Left ventricle myocardium inferior (tissue), 1 donor: ENCODE measurements around the gene PDE3B. TPM values are rescaled to one million over a fixed set of nuclear protein-coding genes. Genes with fewer than 3 reads are reported as not detected.

Source experiments
- DNase-seq: peaks from one replicate; pipeline ENCODE4 v3.0.0-alpha.2; 2020
- H3K27ac ChIP-seq: fragments of 200-600 bp; replicated peaks from 2 replicates; pipeline ENCODE4 v1.8.0; 2021
- H3K27me3 ChIP-seq: fragments of 200-600 bp; 2 replicates; pipeline ENCODE4 v1.8.0; 2021; ENCODE audit warnings: low read depth
- H3K36me3 ChIP-seq: fragments of 200-600 bp; 2 replicates; pipeline ENCODE4 v1.8.0; 2021
- H3K4me1 ChIP-seq: fragments of 200-600 bp; 2 replicates; pipeline ENCODE4 v1.8.0; 2021
- H3K4me3 ChIP-seq: fragments of 200-600 bp; 2 replicates; pipeline ENCODE4 v1.8.0; 2021; ENCODE audit warnings: mild to moderate bottlenecking, moderate library complexity
- H3K9me3 ChIP-seq: fragments of 200-600 bp; replicated peaks from 2 replicates; pipeline ENCODE4 v1.8.0; 2021
- intact Hi-C: fragments of 100-400 bp; cut with micrococcal nuclease; formaldehyde crosslinking; loops from one replicate; pipeline ENCODE4 v1.11.0; 2022
- total RNA-seq: library from RNA; stranded (reverse); fragmentation: NEBNext Ultra II Directional; extraction: Animal tissue kit (Norgen Biotek cat#: 25700); gene quantifications from one replicate; pipeline ENCODE4 v1.2.1, GENCODE V29; 2021
- TF ChIP-seq, protein P1 (sequence below): fragments of 200-600 bp; IDR thresholded peaks from 2 replicates; pipeline ENCODE4 v1.8.0; 2021; ENCODE audit warnings: antibody characterized with exemption, mild to moderate bottlenecking, borderline replicate concordance
- donor health status: DM: no; HTN: yes; CAD: no; lungs with severe emphysema.

PDE3B gene
- total RNA-seq, 1 donor from 2014 or later: 5.9 TPM

DNA sequence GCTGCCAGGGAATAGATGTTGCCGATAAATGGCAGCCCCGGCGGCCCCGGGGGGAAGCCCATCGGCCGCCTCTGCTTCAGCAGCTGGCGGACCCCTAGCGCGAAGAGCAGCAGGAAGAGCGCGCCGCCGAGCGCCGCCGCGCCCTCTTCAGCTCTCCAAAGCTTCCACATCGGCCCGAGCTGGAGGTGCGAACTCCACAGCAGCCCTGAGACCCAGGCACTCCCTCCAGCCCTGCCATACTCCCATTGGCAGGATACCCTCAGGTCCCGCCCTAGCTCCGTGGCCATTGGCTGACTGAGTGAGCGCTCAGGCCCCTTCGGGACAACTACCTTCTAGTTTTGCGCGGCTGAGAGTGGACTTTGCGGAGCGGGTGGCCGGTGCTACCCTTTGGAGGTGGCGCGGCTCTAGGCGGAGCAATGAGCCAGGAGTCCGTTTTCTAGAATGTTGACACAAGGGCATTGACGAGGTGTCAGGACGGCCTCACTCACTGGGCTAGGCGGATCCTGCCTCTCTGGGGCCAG, 248.5 kb downstream of the PDE3B start, which contains the start of gene CYP2R1:
CYP2R1 (minus strand) TSS at position 196 of the 521 bp plus-strand sequence; CDS start at position 170, 26 bp downstream.
- Histone ChIP-seq H3K27ac (peak within 1 kb of the TSS; percentile 93), H3K4me1 (peaks cover 33% of the 10 kb centered on the region), H3K27me3 (no peaks in the 10 kb centered on the region), H3K4me3 (peak within 1 kb of the TSS; percentile 90), H3K9me3 (no peaks in the 10 kb centered on the region), H3K36me3 (no peaks in the 10 kb centered on the region)
- intact Hi-C loops: no loop called here
- TF ChIP-seq, protein P1, sequence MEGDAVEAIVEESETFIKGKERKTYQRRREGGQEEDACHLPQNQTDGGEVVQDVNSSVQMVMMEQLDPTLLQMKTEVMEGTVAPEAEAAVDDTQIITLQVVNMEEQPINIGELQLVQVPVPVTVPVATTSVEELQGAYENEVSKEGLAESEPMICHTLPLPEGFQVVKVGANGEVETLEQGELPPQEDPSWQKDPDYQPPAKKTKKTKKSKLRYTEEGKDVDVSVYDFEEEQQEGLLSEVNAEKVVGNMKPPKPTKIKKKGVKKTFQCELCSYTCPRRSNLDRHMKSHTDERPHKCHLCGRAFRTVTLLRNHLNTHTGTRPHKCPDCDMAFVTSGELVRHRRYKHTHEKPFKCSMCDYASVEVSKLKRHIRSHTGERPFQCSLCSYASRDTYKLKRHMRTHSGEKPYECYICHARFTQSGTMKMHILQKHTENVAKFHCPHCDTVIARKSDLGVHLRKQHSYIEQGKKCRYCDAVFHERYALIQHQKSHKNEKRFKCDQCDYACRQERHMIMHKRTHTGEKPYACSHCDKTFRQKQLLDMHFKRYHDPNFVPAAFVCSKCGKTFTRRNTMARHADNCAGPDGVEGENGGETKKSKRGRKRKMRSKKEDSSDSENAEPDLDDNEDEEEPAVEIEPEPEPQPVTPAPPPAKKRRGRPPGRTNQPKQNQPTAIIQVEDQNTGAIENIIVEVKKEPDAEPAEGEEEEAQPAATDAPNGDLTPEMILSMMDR: no peak
- peak; percentile 96 for DNase-seq

DNA sequence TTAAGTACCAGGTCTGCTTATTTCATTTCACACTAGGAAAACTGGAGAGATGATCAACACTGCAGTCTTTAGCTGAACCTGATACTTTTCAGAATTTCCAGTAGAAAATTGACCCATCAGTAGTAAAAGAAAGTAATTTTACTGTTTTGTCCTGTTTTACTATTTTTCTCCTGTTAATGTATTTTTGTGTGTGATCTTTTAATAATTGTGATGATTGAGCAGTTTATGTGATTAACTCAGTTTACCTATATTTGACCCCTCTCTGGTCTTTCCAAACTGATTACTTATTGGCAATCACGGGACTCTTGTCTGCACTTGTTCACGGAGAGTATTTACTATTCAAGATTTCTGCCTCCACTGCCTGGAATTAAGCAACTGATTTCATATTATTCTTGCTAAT, 249.0 kb downstream of the PDE3B start:
- intact Hi-C loops: no loop called here
- DNase-seq: no peak
- Histone ChIP-seq H3K4me3 (peak overlapping the region; percentile 90), H3K27ac (peak overlapping the region; percentile 93), H3K9me3 (no peaks in the 10 kb centered on the region), H3K36me3 (no peaks in the 10 kb centered on the region), H3K27me3 (no peaks in the 10 kb centered on the region), H3K4me1 (peaks cover 33% of the 10 kb centered on the region)
- TF ChIP-seq, protein P1: no peak

DNA sequence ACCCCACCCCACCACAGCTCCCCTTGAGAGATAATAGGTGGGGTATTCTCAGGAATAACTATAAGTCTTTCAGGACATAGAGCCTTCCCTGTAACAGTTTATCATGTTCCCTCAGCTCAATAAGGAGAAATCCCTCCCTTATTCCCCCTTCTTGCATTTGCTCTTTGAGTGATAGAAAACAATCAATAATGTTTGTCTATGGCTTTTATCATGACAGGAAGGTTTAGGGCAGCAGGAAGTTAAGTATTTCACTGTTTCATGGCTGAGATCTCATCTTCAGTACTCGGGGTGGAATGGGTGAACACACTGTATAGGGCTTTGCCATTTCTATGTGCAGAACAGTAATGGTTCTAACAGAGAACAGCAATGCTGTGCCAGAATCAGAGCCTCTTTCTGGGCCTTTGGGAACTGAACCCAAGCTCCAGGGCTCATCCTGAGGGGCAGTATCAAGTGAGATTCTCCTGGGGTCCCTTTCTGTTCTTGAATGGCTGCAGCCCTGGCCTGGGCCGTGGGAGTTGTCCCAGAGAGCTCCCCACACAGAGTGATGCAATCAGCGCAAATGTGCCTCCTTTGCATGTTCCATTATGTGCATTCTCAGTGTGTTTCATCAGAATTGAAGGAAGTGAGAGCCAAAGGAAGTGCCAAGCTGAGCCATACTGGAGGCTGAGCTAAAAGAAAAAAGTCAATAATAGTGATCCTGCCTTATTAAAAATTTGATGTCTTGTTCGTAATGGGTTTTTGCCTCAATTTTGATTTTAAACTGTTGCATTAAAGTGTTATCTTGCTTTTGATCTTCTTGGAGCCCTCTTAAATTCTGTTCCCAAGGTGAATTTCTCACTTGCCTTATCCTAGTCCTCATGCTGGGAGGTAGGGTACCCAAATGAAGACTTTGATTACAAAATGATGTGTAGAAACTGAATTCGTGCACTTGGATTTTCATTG, 251.3 kb downstream of the PDE3B start:
- Histone ChIP-seq H3K4me1 (peaks cover 24% of the 10 kb centered on the region), H3K27ac (no peak overlapping the region), H3K9me3 (no peaks in the 10 kb centered on the region), H3K36me3 (no peaks in the 10 kb centered on the region), H3K27me3 (no peaks in the 10 kb centered on the region), H3K4me3 (no peak overlapping the region)
- intact Hi-C loops: no loop called here
- TF ChIP-seq, protein P1: no peak
- DNase-seq: peak; percentile 30

DNA sequence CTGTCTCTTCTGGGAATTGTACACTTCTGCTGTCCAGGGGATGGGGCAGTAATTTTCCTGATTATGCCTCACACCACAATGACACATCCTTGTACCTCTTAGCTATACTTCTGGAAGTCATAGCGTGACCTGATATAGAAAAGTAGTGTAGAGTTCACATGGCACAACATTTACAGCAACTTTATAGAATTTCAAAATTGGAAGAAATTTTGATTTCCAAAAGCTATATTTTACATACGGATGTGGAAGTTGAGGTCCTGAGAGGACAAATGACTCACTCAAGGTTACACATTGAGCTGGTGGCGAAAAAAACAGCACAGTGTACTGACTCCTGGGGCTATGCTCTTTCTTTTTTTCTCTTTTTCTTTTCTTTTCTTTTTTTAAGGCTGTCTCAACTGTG, 254.8 kb downstream of the PDE3B start:
- intact Hi-C loops: no loop called here
- TF ChIP-seq, protein P1: no peak

DNA sequence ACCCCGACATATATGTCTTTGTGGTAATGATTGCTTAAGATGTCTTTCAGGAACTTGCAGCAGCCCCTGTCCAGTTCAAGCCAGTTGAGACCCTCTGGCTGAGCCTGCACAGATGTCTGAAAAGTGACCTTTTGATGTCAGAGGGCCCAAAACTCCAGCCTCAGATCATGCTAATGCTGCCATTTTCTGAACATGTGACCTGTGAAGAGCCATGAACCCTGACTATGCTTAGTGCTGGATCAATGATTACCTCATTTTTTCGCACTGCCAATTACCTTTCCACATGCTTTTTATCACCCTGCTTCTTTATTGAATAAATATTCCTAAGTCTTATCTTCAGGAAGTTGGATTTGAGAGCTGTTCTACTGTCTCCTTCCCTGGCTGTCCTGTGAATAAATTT, 255.3 kb downstream of the PDE3B start:
- TF ChIP-seq, protein P1: no peak
- no peak overlapping the region for H3K27ac ChIP-seq
- H3K27me3 ChIP-seq: no peaks in the 10 kb centered on the region
- no peak for DNase-seq
- no peaks in the 10 kb centered on the region for H3K4me1 ChIP-seq
- no peaks in the 10 kb centered on the region for H3K36me3 ChIP-seq
- no peaks in the 10 kb centered on the region for H3K9me3 ChIP-seq
- no peak overlapping the region for H3K4me3 ChIP-seq
- intact Hi-C loops: no loop called here

More for the DNA sequence above, 254.8 kb downstream of the PDE3B start:
- Histone ChIP-seq H3K4me1 (no peaks in the 10 kb centered on the region), H3K27ac (no peak overlapping the region), H3K4me3 (no peak overlapping the region), H3K36me3 (no peaks in the 10 kb centered on the region), H3K27me3 (no peaks in the 10 kb centered on the region), H3K9me3 (no peaks in the 10 kb centered on the region)
- DNase-seq: no peak
